Forelimb muscle (tissue), 1 donor: ENCODE data around the gene CYP4V2. TPM values are rescaled to one million over a fixed set of nuclear protein-coding genes. Genes with fewer than 3 reads are reported as not detected.
"Not testable (repeated sequence)": the region's sequence is repeated elsewhere in the genome, so short reads cannot be mapped to it uniquely, and the experiment has no call there.

Experiments
- DNase-seq: peaks from one replicate; pipeline ENCODE4 v3.0.0-alpha.2; 2013; ENCODE audit warnings: low read depth
- polyA plus RNA-seq: library from polyadenylated mRNA; unstranded; fragments of 120-200 nt; gene quantifications from one replicate; pipeline ENCODE4 v1.2.1, GENCODE V29; 2013; ENCODE audit not compliant: insufficient read length

CYP4V2 gene
- polyA plus RNA-seq, 1 donor, result 3.3 TPM

DNA sequence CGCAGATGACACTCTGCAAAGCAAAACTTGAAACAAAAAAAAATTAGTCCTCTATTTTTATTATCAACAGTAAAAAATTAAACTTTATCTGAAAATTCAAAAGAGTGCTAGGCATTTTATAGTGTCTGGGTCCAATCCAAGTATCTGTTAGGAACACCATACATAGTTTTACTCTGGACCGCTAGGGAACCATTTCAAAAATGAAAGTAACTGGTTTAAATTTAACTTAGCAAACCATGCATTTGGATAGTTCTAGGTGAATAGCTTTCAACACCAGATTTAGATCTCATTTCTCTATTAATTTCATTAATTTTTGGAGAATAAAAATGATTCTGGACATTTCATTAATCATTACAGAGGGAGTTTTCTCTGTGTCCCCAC lies 37.1 kb downstream of the CYP4V2 start:
- no peak for DNase-seq

DNA sequence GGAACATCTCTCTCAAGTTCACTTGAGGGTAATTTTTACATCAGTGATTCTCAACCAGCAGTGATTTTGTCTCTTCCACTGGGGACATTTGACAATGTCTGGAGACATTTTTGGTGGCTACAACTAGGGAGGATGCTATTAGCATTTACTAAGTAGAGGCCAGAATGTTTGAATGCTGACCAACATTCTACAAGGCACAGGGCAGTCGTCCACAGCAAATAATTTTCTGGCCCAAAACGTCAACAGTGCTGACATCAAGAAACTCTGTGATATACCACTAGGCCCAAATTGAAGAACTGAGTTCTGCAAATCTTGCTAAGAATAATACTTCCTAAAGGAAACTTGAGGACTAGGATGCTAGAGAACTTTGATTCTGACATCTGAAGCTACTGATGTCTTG lies 43.0 kb downstream of the CYP4V2 start:
- no peak for DNase-seq

DNA sequence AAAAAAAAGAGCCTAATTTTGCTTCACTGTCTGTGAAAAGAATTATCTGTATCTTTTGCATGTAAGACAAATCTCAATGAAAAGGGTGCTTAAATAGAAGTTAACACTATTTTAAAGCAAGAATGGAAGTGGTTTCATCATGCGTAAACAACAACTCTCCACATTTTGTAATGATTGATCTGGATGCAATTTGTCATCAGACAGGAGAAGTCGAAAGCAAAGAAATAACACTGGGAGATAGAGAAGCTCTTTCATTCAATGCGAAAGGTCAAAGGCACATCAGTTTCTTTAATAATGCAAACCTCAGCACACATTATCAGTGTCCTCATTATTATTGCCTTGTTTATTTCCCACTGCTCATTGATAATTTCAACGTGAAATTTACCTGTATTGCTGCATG lies 44.8 kb downstream of the CYP4V2 start:
- DNase-seq, result no peak

DNA sequence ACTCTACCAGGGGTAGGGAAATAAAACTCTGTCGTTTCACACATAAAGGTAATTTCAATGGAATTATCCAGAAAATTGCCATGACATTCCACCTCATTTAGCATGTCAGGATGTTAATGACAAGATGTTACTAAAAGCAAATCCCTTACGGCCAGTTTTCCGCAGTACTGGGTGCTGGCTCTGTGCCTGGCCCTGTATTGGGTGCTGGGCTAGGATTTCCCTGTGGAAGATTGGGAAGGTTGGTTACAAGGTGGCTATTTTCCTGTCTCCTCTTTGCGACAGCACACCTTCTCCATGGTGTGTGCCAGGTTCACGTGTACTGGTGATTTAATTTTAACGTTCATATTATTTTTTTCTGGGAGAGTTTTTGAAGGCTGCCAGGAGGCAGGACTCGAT lies 49.1 kb downstream of the CYP4V2 start:
- DNase-seq, result no peak

DNA sequence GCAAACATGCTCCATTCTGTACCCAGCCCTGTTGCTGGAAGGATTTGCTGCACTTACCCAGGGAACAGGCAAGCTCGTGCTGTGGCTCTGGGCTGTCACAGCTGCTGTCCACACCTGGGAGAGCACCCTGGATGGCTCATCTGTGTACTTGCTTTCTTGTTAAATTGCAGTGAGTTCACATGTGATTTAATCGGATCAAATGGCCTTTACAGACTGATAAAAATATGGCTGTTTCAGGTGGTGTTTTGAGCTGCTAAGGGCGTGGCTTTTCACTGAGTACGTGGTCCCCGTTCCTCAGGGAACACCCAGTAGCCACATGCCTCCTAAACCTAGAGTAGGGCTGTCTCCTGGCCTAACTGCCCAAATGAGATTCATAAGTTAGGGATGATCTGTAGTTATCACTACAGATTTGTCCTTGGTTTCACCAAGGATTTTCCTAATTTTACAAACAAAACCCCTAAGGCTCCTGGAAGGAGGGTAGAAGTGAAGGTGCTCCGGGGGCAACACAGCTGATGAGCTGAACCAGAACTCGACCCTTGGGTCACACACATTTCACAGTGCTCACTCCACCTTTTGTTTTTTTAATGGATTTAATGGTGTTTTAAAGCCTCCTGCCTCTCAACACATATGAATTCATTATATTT lies 49.6 kb downstream of the CYP4V2 start:
- DNase-seq, result no peak

DNA sequence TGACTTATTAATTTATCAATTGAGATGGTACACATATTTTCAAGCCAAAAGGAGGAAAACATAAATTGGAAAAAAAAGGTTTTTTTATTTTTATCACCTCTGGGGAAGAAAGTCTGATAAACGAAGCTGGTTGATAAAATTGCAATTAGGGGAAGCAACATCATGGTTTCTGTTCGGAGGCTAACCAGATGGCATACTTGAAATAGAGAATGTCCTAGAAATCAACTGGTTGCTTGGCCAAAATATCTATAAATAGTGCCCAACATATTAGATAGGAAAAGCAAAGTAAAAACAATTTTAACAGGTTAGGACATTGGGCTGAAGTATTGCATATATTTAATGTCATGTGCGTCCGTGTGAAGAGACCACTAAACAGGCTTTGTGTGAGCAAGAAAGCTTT lies 50.2 kb downstream of the CYP4V2 start:
- DNase-seq, result no peak

DNA sequence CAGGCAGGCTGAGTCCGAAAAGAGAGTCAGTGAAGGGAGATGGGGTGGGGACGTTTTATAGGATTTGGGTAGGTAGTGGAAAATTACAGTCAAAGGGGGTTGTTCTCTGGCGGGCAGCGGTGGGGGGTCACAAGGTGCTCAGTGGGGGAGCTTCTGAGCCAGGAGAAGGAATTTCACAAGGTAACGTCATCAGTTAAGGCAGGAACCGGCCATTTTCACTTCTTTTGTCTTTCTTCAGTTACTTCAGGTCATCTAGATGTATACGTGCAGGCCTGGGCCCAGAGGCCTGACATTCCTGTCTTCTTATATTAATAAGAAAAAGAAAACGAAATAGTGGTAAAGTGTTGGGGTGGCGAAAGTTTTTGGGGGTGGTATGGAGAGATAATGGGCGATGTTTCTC lies 50.7 kb downstream of the CYP4V2 start:
- DNase-seq, result not testable (repeated sequence)

DNA sequence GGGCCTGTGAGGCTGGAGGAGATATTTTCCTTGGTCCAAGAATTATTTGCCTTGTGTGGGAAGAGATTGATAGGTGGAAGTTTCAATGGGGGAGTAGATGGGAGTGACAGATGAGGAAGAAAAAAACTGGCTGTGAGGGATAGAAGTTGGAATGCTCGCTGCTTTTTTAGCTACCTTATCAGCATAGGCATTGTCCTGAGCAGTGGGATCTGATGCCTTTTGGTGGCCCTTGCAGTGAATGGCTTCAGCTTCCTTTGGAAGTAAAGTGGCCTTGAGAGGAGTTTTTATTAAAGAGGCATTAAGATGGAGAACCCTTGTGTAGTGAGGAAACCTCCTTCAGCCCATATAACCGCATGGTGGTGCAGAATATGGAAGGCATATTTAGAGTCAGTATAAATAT lies 52.0 kb downstream of the CYP4V2 start:
- no peak for DNase-seq

DNA sequence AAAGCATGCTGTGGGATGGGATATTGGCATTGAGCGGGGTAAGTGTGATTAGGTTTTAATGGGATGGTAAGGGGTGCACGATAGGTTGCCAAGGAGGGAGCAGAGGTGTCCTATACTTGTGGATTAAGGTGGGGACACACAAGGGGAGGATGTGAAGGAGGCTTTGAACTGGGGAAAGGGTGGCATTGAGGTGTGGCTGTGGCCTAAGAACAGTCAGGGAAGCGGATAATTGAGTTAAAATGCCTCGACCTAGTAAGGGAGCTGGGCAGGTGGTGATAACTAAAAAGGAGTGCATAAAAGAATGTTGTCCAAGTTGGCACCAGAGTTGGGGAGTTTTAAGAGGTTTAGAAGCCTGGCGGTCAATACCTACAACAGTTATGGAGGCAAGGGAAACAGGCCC lies 53.5 kb downstream of the CYP4V2 start:
- no peak for DNase-seq

DNA sequence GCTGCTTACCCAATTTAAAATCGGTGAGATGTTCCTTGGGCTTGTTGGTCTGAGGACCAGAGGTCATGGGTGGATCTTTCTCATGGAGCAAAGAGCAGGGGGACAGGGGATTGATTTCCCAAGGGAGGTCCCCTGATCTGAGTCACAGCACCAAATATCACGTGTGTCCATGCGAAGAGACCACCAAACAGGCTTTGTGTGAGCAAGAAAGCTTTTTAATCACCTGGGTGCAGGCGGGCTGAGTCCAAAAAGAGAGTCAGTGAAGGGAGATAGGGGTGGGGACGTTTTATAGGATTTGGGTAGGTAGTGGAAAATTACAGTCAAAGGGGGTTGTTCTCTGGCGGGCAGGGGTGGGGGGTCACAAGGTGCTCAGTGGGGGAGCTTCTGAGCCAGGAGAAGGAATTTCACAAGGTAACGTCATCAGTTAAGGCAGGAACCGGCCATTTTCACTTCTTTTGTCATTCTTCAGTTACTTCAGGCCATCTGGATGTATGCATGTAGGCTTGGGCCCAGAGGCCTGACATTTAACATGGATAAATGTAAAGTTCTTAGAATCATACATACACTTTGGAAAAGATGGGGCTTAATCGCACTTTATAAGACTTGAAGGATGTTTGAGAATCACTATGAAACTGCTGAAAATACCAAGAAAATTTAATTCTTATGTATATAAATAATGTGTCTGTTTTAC lies 55.8 kb downstream of the CYP4V2 start:
- DNase-seq, result not testable (repeated sequence)

DNA sequence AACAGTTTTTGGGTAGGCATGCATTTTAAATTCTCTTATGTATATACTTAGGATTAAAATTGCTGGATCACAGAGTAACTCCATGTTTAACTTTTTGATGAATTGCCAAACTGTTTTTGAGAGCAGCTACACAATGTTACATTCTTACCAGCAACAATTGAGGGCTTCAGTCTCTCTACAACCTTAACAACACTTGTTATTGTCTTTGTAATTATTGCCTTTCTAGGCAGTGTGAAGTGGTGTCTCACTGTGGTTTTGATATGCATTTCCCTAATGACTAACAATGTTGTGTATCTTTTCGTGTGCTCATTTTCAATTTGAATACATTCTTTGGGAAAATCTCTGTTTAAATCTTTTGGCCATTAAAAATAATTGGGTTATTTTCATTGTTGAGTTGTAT lies 57.3 kb downstream of the CYP4V2 start:
- no peak for DNase-seq

DNA sequence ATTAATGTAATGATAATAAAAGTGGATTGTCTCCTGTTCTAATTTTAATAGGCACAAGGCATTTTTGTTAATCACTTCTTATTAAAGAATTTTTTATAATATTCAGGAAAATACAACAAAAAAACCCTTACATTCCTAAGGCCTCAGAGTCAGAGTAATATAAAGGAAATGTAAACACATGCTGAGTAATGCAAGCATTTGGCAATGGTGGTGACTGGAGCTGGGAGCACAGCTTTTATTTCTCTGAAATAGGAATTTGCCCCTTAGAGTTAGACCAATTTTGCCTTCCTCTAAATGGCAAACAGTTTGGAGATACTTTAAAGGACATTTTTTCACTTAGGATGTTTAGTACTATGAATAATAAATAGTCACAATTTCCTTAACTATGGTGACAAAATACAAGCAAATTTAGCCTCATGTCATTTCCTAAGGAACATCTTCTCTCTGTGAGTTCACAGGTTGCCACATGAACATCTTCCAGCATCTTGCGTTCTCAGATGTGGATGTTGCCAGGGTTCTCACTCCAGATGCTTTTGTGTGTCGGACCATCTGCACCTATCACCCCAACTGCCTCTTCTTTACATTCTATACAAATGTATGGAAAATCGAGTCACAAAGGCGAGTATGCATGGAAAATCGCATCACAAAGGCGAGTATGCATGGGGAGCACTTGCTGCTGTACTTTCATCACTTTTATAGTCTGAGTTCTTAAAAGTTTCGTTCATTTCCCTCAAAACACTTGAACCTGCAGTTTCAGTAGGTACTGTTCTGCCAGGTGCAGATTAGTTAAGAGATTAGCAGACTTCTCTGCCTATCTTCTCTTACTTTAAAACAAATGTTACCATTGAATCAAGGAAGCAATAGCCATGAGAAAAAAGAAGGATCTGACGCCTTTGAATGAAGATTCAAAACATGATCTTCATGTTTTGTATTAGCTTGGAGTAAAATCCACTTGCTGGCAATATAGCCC lies 58.7 kb downstream of the CYP4V2 start:
- DNase-seq, result no peak

DNA sequence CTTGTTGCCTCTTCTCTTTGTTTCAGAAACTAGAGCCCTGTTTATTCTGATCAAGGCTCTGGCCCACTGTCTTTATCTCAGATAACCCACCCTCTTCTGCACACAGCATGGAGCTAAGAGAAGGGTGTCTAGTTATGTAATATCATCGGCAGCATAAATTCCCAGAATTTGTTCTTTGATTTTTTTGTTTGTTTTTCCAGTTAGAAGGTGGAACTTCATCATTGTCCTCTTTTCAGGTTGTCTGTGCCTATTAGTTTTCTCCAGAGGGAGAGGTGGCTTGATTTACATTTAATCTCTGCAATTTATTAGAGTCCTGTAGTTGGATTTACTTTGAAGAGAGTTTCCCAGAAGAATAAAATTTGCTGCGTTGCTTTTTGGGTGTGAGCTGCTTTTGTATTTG lies 59.4 kb downstream of the CYP4V2 start:
- no peak for DNase-seq

DNA sequence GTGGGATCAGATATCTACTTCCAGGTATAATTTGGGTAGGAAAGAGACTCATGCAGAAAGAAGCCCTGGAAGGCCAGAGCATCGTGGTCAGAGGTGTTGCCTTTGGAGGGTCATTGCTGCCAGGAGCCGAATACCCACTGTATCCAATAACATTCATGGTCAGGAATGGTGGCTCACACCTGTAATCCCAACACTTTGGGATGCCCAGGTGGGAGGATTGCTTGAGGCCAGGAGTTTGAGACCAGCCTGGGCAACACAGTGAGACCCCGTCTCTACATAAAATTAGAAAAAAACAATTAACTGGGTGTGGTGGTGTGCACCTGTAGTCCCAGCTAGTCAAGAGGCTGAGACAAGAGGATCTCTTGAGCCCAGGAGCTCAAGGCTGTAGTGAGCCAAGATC lies 63.8 kb downstream of the CYP4V2 start:
- no peak for DNase-seq

DNA sequence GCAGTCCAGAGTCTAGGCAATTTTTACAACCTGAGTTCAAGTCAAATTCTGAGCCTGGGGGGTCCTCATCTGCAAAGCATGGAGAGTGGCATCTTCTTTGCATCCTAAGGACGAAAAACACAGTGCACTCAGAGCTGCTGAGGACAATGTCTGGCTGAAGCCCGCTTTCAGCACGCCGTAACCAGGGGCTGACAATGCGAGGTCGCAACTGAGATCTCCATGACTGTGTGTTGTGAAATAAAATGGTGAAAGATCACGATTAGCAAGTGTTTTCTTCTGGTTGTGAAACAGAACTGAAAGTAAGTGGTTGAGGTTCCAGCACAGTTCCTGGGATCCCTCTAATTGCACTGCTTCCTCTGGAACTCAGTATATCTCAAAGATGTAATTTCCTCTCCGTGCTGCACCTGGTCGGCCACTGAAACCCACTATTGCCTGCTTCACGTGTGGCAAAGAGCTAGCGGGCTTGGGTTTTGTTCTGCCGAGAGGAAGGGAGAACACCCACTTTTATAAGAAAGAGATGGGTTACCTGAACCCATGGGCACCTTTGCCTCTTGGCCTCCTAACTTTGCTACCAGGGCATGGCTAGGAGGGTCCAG lies 66.9 kb downstream of the CYP4V2 start:
- DNase-seq, result no peak

DNA sequence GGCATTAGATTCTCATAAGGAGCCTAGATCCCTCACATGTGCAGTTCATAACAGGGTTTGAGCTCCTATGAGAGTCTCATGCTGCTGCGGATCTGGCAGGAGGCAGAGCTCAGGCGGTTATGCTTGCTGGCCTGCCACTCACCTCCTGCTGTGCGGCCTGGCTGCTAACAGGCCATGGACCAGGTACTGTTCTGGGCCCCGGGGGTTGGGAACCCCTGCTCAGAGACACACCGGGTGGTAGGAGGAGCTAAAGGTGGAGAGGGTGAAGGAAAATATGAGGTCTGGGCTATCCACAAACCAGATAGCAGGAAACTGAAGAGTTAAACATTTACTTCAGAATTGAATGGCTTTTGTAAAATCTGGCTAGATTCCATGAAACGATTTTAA lies 68.7 kb downstream of the CYP4V2 start:
- DNase-seq, result no peak

Other genes starting within 250 kb of the CYP4V2 start
- gene TLR3, start 122.4 kb upstream of the CYP4V2 start, polyA plus RNA-seq, result 1.4 TPM
- 5.8 TPM for gene FAM149A, start 86.9 kb upstream of the CYP4V2 start, polyA plus RNA-seq
- 0.15 TPM for gene KLKB1, start 35.9 kb downstream of the CYP4V2 start, polyA plus RNA-seq
- gene F11, start 74.6 kb downstream of the CYP4V2 start, polyA plus RNA-seq, result not detected